GM12875 (cell line): ENCODE results near the gene LTBP3.

Source experiments
- H3K4me3 ChIP-seq: one replicate; pipeline ENCODE4 v1.5.1; 2011; ENCODE audit warnings: low read depth, low read length, control low read depth
- CTCF ChIP-seq: IDR thresholded peaks from 2 replicates; pipeline ENCODE4 v1.5.1; 2011; ENCODE audit warnings: low read depth, mild to moderate bottlenecking, control low read depth, inconsistent platforms, low read length, moderate library complexity, borderline replicate concordance; ENCODE audit not compliant: insufficient read depth

Gene LTBP3

GRCh38 chr11:65489706-65490320 is 68.3 kb downstream of the LTBP3 start:
- H3K4me3 ChIP-seq: no peak overlapping the region
- no peak for TF ChIP-seq CTCF

GRCh38 chr11:65489035-65489705 is 69.0 kb downstream of the LTBP3 start:
- no peak overlapping the region for H3K4me3 ChIP-seq
- TF ChIP-seq CTCF: no peak
